K562 (cell line): ENCODE data around the gene ZMYND19. TPM values are rescaled to one million over a fixed set of nuclear protein-coding genes. Genes with fewer than 3 reads are reported as not detected.

Experiments
- CC2D1A ChIP-seq: fragments of 450-650 bp; IDR thresholded peaks from 2 replicates; pipeline ENCODE4 v1.6.1; 2017; ENCODE audit warnings: mild to moderate bottlenecking
- FOXK1 ChIP-seq: sonication (generic); formaldehyde crosslinking; IDR thresholded peaks from 2 replicates; pipeline ENCODE4 v1.8.0; 2022; ENCODE audit warnings: missing genetic modification reagents, mild to moderate bottlenecking, borderline replicate concordance
- GATAD2B ChIP-seq: fragments of 450-650 bp; IDR thresholded peaks from 2 replicates; pipeline ENCODE4 v1.6.1; 2017; ENCODE audit warnings: mild to moderate bottlenecking, borderline replicate concordance
- GTF2F1 ChIP-seq: IDR thresholded peaks from 2 replicates; pipeline ENCODE4 v1.6.1; 2011; ENCODE audit warnings: low read depth, low read length, improper control_type of control experiment
- MCM3 ChIP-seq: fragments of 450-650 bp; IDR thresholded peaks from 2 replicates; pipeline ENCODE4 v1.6.1; 2016
- PURB ChIP-seq: sonication (generic); formaldehyde crosslinking; IDR thresholded peaks from 2 replicates; pipeline ENCODE4 v1.9.0; 2021; ENCODE audit warnings: low read depth, mild to moderate bottlenecking, missing genetic modification reagents
- SRSF3 ChIP-seq: fragments of 200-400 bp; formaldehyde crosslinking; IDR thresholded peaks from 2 replicates; pipeline ENCODE4 v1.6.1; 2016; ENCODE audit warnings: mild to moderate bottlenecking, low read length, moderate library complexity; ENCODE audit not compliant: insufficient read depth
- ZBTB8A ChIP-seq: fragments of 450-650 bp; IDR thresholded peaks from 2 replicates; pipeline ENCODE4 v1.6.1; 2018; ENCODE audit warnings: mild to moderate bottlenecking, moderate library complexity; ENCODE audit not compliant: partially characterized antibody
- ZFPM2 ChIP-seq: fragments of 250-450 bp; sonication (Bioruptor Pico); IDR thresholded peaks from 2 replicates; pipeline ENCODE4 v1.5.1; 2022; ENCODE audit warnings: mild to moderate bottlenecking
- ZNF263 ChIP-seq: sonication (generic); formaldehyde crosslinking; IDR thresholded peaks from 2 replicates; pipeline ENCODE4 v1.8.0; 2022; ENCODE audit warnings: mild to moderate bottlenecking, missing genetic modification reagents, borderline replicate concordance
- ZNF699 ChIP-seq: fragments of 250-450 bp; sonication (Bioruptor Pico); IDR thresholded peaks from 2 replicates; pipeline ENCODE4 v1.8.0; 2021; ENCODE audit warnings: mild to moderate bottlenecking, moderate library complexity; ENCODE audit not compliant: insufficient replicate concordance
- polyA plus RNA-seq, 8 experiments: library from polyadenylated mRNA; depleted of rRNA in 4 of 8; stranded (reverse) in 5 of 8; unstranded in 3 of 8; fragments of >200 nt; fragmentation: Nextera tagmentation in 2 of 8; fragmentation: Illumina TruSeq in 1 of 8; extraction: Ambion mirVana in 2 of 8; extraction: Trizol in 1 of 8; gene quantifications; 2 replicates each; pipeline versions ENCODE4 v1.2.1 to v1.2.3, GENCODE V29; 2011 to 2014; ENCODE audit warnings: inconsistent platforms in 1 of 8, missing spikeins in 1 of 8
- total RNA-seq, 7 experiments: library from RNA; depleted of rRNA in 6 of 7; stranded (reverse); fragments of >200 nt in 6 of 7; fragmentation: Illumina TruSeq in 2 of 7; extraction: Trizol in 2 of 7; gene quantifications; 2 replicates each; pipeline versions ENCODE4 v1.2.1 to v1.2.3, GENCODE V29; 2011 to 2021; ENCODE audit warnings: low replicate concordance in 1 of 7
- TF ChIP-seq, protein P1 (sequence below): fragments of 450-650 bp; formaldehyde crosslinking; IDR thresholded peaks from 2 replicates; pipeline ENCODE4 v1.4.0; 2020; ENCODE audit warnings: mild to moderate bottlenecking, moderate library complexity
- TF ChIP-seq, protein P2 (sequence below): sonication (generic); IDR thresholded peaks from 2 replicates; pipeline ENCODE4 v1.6.1; 2016
- TF ChIP-seq, protein P3 (sequence below): sonication (generic); formaldehyde crosslinking; IDR thresholded peaks from 2 replicates; pipeline ENCODE4 v1.5.0; 2020; ENCODE audit warnings: missing genetic modification reagents
- TF ChIP-seq, protein P4 (sequence below): sonication (generic); formaldehyde crosslinking; IDR thresholded peaks from 2 replicates; pipeline ENCODE4 v1.8.0; 2023; ENCODE audit warnings: mild to moderate bottlenecking, missing genetic modification reagents

The ZMYND19 gene
- total and polyA plus RNA-seq, 9 of the 15 experiments (the other 6 are each of a cell fraction or from before 2014, with no cell fraction given) = 1.0 to 86.7 (median 44.0) TPM

DNA sequence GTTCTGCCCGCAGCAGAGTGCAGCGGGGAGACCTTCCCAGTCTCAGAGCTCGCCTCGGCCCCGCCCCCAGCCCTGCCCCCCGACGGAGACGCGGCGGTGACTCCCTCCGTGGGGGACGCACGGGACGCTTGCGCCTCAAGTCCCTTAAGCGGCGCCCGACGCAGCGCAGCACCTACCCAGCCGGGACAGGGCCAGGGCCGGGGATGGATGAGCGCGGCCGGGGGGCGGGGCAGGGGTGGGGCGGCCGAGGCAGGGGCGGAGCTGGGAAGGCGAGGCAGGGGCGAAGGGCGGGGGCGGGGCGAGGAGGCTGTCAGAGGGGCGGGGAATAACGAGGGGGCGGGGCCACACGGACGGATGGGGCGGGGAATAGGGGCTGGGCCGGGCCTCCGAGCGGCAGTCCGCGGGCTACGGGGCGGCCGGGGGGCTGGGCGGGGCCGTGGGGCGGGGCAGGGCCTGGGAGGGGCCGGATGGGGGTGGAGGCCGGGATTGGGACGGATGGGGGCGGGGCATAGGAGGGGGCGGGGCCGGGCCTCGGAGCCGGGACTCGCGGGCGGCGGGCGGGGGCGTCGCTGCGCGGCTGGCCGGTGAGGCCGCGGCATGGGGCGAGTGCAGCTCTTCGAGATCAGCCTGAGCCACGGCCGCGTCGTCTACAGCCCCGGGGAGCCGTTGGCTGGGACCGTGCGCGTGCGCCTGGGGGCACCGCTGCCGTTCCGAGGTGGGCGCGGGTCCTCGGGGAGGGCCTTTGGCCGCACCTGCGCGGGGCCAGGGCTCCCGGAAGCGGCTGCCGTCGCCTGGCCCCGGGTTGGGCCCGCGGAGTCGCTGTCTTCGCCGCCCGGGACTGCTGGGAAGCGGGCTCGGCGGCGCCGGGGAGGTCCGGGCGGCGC, 15.1 kb upstream of the ZMYND19 start, which contains the start of gene ARRDC1 (continued):
- TF ChIP-seq SRSF3 (no peak), CC2D1A (no peak), PURB (CRISPR knock-in tag) (no peak), ZNF699 (CRISPR knock-in tag) (no peak), ZNF263 (CRISPR knock-in tag) (no peak), ZBTB8A (no peak), ZFPM2 (CRISPR knock-in tag) (no peak), FOXK1 (CRISPR knock-in tag) (no peak), GTF2F1 (no peak), MCM3 (no peak), GATAD2B (peak; percentile 67; the same call in 1 of the 2 replicates)
- TF ChIP-seq, protein P1, sequence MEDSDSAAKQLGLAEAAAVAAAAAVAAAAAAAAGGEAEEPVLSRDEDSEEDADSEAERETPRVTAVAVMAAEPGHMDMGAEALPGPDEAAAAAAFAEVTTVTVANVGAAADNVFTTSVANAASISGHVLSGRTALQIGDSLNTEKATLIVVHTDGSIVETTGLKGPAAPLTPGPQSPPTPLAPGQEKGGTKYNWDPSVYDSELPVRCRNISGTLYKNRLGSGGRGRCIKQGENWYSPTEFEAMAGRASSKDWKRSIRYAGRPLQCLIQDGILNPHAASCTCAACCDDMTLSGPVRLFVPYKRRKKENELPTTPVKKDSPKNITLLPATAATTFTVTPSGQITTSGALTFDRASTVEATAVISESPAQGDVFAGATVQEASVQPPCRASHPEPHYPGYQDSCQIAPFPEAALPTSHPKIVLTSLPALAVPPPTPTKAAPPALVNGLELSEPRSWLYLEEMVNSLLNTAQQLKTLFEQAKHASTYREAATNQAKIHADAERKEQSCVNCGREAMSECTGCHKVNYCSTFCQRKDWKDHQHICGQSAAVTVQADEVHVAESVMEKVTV (CRISPR knock-in tag) = no peak
- TF ChIP-seq, protein P2, sequence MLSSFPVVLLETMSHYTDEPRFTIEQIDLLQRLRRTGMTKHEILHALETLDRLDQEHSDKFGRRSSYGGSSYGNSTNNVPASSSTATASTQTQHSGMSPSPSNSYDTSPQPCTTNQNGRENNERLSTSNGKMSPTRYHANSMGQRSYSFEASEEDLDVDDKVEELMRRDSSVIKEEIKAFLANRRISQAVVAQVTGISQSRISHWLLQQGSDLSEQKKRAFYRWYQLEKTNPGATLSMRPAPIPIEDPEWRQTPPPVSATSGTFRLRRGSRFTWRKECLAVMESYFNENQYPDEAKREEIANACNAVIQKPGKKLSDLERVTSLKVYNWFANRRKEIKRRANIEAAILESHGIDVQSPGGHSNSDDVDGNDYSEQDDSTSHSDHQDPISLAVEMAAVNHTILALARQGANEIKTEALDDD = no peak
- TF ChIP-seq, protein P3, sequence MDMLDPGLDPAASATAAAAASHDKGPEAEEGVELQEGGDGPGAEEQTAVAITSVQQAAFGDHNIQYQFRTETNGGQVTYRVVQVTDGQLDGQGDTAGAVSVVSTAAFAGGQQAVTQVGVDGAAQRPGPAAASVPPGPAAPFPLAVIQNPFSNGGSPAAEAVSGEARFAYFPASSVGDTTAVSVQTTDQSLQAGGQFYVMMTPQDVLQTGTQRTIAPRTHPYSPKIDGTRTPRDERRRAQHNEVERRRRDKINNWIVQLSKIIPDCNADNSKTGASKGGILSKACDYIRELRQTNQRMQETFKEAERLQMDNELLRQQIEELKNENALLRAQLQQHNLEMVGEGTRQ (CRISPR knock-in tag) = no peak
- TF ChIP-seq, protein P4, sequence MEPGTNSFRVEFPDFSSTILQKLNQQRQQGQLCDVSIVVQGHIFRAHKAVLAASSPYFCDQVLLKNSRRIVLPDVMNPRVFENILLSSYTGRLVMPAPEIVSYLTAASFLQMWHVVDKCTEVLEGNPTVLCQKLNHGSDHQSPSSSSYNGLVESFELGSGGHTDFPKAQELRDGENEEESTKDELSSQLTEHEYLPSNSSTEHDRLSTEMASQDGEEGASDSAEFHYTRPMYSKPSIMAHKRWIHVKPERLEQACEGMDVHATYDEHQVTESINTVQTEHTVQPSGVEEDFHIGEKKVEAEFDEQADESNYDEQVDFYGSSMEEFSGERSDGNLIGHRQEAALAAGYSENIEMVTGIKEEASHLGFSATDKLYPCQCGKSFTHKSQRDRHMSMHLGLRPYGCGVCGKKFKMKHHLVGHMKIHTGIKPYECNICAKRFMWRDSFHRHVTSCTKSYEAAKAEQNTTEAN = no peak
- TF ChIP-seq, all 486 proteins: peak for 64
